ENCODE results near the gene CR1L.

DNA sequence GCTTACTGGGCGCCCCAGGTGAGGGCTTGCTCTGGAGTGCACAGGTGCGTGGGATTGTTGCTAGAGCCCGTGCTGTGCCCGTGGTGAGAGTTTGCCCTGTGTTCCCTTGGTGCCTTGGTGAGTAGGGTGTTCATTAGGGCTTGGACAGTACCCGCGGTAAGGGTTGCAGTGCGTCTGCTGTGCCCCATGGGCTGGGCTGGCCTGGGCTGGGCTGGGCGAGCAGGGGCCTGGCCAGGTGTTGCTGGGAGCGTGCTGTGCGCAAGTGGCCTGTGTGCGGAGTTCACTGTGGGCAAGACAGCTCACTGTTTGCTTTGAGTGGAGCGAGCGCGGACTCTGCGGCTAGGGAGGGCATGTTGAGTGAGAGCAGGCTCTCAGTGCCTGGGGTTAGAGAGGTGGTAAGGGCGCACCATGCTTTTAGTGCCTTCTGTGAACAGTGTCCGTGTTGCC, 725 bp downstream of the CR1L start:
- TF ChIP-seq POLR2AphosphoS5 (IDR thresholded peaks at IDR 0.05), result no peak
- TF ChIP-seq, protein P1, sequence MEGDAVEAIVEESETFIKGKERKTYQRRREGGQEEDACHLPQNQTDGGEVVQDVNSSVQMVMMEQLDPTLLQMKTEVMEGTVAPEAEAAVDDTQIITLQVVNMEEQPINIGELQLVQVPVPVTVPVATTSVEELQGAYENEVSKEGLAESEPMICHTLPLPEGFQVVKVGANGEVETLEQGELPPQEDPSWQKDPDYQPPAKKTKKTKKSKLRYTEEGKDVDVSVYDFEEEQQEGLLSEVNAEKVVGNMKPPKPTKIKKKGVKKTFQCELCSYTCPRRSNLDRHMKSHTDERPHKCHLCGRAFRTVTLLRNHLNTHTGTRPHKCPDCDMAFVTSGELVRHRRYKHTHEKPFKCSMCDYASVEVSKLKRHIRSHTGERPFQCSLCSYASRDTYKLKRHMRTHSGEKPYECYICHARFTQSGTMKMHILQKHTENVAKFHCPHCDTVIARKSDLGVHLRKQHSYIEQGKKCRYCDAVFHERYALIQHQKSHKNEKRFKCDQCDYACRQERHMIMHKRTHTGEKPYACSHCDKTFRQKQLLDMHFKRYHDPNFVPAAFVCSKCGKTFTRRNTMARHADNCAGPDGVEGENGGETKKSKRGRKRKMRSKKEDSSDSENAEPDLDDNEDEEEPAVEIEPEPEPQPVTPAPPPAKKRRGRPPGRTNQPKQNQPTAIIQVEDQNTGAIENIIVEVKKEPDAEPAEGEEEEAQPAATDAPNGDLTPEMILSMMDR (IDR thresholded peaks at IDR 0.05 in 8 of 11, conservative IDR thresholded peaks at IDR 0.05 in 3 of 11), result no peak
